Tibial nerve (tissue), 4 donors: Measurements from ENCODE around the gene PCDHGB1.

Source experiments
- CTCF ChIP-seq, 5 experiments: fragments of 200-600 bp in 3 of 5; fragments of 450-650 bp in 2 of 5; sonication (generic) in 3 of 5; IDR thresholded peaks; one replicate each; pipeline ENCODE4 v1.5.1; 2016 to 2019; ENCODE audit warnings: antibody characterized with exemption in 5 of 5, mild to moderate bottlenecking in 3 of 5, moderate library complexity in 2 of 5
- EP300 ChIP-seq, 2 donors: sonication (generic); formaldehyde crosslinking; IDR thresholded peaks; one replicate each; pipeline ENCODE4 v1.6.1; 2017; ENCODE audit warnings: antibody characterized with exemption in 2 of 2, mild to moderate bottlenecking in 1 of 2

- TF ChIP-seq CTCF (IDR thresholded peaks at IDR 0.05) (no peak), EP300 (IDR thresholded peaks at IDR 0.05) (no peak)
Measured at GRCh38 chr5:141371572-141372475, 21.9 kb downstream of the PCDHGB1 start.
